Spleen (tissue), 13 donors: ENCODE results near the gene CXCL1. TPM values are rescaled to one million over a fixed set of nuclear protein-coding genes. Genes with fewer than 3 reads are reported as not detected.

ENCODE experiments used
- DNase-seq: peaks from one replicate; pipeline ENCODE4 v3.0.0-alpha.2; 2020
- H3K27ac ChIP-seq, 8 donors: fragments of 200-600 bp; sonication (generic) in 7 of 8; 1 replicate in 4 of 8; 2 replicates in 4 of 8; pipeline versions ENCODE4 v1.5.0 to v1.8.0; 2016 to 2021; ENCODE audit warnings: inconsistent platforms in 4 of 8, mild to moderate bottlenecking in 4 of 8, moderate library complexity in 1 of 8
- H3K27me3 ChIP-seq, 7 donors: fragments of 200-600 bp; sonication (generic) in 6 of 7; replicated peaks in 1 of 7; 1 replicate in 4 of 7; 2 replicates in 3 of 7; pipeline versions ENCODE4 v1.5.0 to v1.8.0; 2016 to 2021; ENCODE audit warnings: inconsistent platforms in 3 of 7, mild to moderate bottlenecking in 1 of 7
- H3K36me3 ChIP-seq, 6 donors: fragments of 200-600 bp; sonication (generic) in 5 of 6; 1 replicate in 4 of 6; 2 replicates in 2 of 6; pipeline versions ENCODE4 v1.5.0 to v1.8.0; 2016 to 2021; ENCODE audit warnings: inconsistent platforms in 2 of 6
- H3K4me1 ChIP-seq, 6 donors: fragments of 200-600 bp; sonication (generic) in 5 of 6; 1 replicate in 3 of 6; 2 replicates in 3 of 6; pipeline versions ENCODE4 v1.5.0 to v1.8.0; 2016 to 2021; ENCODE audit warnings: inconsistent platforms in 3 of 6
- H3K4me3 ChIP-seq, 8 donors: fragments of 200-600 bp; sonication (generic) in 7 of 8; 1 replicate in 4 of 8; 2 replicates in 4 of 8; pipeline versions ENCODE4 v1.5.0 to v1.8.0; 2016 to 2021; ENCODE audit warnings: inconsistent platforms in 4 of 8, mild to moderate bottlenecking in 4 of 8, moderate library complexity in 2 of 8
- H3K9me3 ChIP-seq, 8 donors: fragments of 200-600 bp; sonication (generic) in 7 of 8; 1 replicate in 4 of 8; 2 replicates in 4 of 8; pipeline versions ENCODE4 v1.5.0 to v1.8.0; 2016 to 2021; ENCODE audit warnings: inconsistent platforms in 4 of 8
- POLR2A ChIP-seq, 3 donors: fragments of 450-650 bp; IDR thresholded peaks; one replicate each; pipeline ENCODE4 v1.5.1; 2017; ENCODE audit warnings: antibody characterized with exemption in 3 of 3, mild to moderate bottlenecking in 1 of 3
- POLR2AphosphoS5 ChIP-seq, 3 donors: sonication (generic); formaldehyde crosslinking; IDR thresholded peaks; one replicate each; pipeline ENCODE4 v1.5.1; 2017; ENCODE audit warnings: antibody characterized with exemption in 3 of 3
- WGBS, 5 donors: extraction: QIAGEN DNeasy Blood & Tissue Kit in 3 of 5; methylation state at CpG; one replicate each; pipeline versions ENCODE4 v1.1.5 to v1.1.7; 2013 to 2018; 5-methylcytosine and 5-hydroxymethylcytosine counted together
- intact Hi-C: fragments of 100-400 bp; cut with DNase I; formaldehyde crosslinking; loops from one replicate; pipeline ENCODE4 v1.15.0; 2023; ENCODE audit warnings: low total_unique reads
- long read RNA-seq, 2 donors: transcript quantifications; one replicate each; lab custom pipeline, GENCODE V29; 2026
- polyA plus RNA-seq, 3 donors: library from polyadenylated mRNA; stranded (reverse); fragments of 200-250 nt; gene quantifications; one replicate each; pipeline ENCODE4 v1.2.1, GENCODE V29; 2013
- total RNA-seq, 7 donors: library from RNA; depleted of rRNA in 3 of 7; stranded (reverse); fragments of >200 nt in 3 of 7; fragmentation: NEBNext Ultra II Directional in 4 of 7; extraction: Animal tissue kit (Norgen Biotek cat#: 25700) in 4 of 7; gene quantifications; one replicate each; pipeline versions ENCODE4 v1.1.0 to v1.2.1, GENCODE V29; 2016 to 2021
- TF ChIP-seq, protein P1 (sequence below), 11 experiments: fragments of 200-600 bp in 7 of 11; fragments of 450-650 bp in 4 of 11; sonication (generic) in 4 of 11; IDR thresholded peaks in 8 of 11; conservative IDR thresholded peaks in 3 of 11; 1 replicate in 7 of 11; 2 replicates in 4 of 11; pipeline versions ENCODE4 v1.4.0 to v1.8.0; 2016 to 2021; ENCODE audit warnings: antibody characterized with exemption in 11 of 11, inconsistent platforms in 4 of 11, mild to moderate bottlenecking in 1 of 11
- donor health status: healthy with polysubstance abuse.
- donor health status: DM: no; HTN: no; CAD: no; lungs with moderate emphysema.
- donor health status: DM: no; HTN: no; CAD: no.
- donor health status: Bipolar disorder and iron deficiency.
- donor health status: healthy.
- donor health status: DM: no; HTN: no; CAD: no.
- donor health status: DM: yes; HTN: yes; CAD: no.

The CXCL1 gene
- total RNA-seq (100 to 1,000 TPM; 103 to 208 (median 185) TPM), polyA plus RNA-seq (100 to 1,000 TPM in 2 of 3 donors, 10 to 100 TPM in 1; 40.9 to 177 (median 132) TPM)
- long read RNA-seq, donor 1, transcript CXCL1-201 (4 exons, 1,097 nt), result major isoform, 75 of 487 reads
- long read RNA-seq, donor 1, partial matches to known transcripts, result 396 of 487 reads
- long read RNA-seq, donor 1, other reads (novel, unspliced or antisense), result 15 of 487 reads
- long read RNA-seq, donor 2, transcript CXCL1-201 (4 exons, 1,097 nt), result major isoform, 40 of 492 reads
- long read RNA-seq, donor 2, partial matches to known transcripts, result 442 of 492 reads
- long read RNA-seq, donor 2, other reads (novel, unspliced or antisense), result 9 of 492 reads

DNA sequence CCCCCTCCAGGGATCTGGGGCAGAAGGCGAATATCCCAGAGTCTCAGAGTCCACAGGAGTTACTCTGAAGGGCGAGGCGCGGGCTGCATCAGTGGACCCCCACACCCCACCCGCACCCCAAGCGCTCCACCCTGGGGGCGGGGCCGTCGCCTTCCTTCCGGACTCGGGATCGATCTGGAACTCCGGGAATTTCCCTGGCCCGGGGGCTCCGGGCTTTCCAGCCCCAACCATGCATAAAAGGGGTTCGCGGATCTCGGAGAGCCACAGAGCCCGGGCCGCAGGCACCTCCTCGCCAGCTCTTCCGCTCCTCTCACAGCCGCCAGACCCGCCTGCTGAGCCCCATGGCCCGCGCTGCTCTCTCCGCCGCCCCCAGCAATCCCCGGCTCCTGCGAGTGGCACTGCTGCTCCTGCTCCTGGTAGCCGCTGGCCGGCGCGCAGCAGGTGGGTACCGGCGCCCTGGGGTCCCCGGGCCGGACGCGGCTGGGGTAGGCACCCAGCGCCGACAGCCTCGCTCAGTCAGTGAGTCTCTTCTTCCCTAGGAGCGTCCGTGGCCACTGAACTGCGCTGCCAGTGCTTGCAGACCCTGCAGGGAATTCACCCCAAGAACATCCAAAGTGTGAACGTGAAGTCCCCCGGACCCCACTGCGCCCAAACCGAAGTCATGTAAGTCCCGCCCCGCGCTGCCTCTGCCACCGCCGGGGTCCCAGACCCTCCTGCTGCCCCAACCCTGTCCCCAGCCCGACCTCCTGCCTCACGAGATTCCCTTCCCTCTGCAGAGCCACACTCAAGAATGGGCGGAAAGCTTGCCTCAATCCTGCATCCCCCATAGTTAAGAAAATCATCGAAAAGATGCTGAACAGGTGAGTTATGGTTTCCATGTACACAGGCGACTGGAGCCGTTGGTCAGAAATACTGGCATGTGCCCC is at the start of gene CXCL1:
CXCL1 (plus strand) TSS at position 264 of the 926 bp plus-strand sequence; CDS start at position 342, 78 bp downstream.
- DNase-seq, result peak; percentile 87
- peak within 1 kb of the TSS in 7 of 8 donors; percentile 67 to 96 (median 84) for H3K27ac ChIP-seq
- H3K4me1 ChIP-seq, result peaks cover 0 to 69% (median 5%) of the 10 kb centered on the region in 6 donors
- peak; percentile 51 to 87 (median 80) for TF ChIP-seq POLR2AphosphoS5 (IDR thresholded peaks at IDR 0.05)
- TF ChIP-seq, protein P1, sequence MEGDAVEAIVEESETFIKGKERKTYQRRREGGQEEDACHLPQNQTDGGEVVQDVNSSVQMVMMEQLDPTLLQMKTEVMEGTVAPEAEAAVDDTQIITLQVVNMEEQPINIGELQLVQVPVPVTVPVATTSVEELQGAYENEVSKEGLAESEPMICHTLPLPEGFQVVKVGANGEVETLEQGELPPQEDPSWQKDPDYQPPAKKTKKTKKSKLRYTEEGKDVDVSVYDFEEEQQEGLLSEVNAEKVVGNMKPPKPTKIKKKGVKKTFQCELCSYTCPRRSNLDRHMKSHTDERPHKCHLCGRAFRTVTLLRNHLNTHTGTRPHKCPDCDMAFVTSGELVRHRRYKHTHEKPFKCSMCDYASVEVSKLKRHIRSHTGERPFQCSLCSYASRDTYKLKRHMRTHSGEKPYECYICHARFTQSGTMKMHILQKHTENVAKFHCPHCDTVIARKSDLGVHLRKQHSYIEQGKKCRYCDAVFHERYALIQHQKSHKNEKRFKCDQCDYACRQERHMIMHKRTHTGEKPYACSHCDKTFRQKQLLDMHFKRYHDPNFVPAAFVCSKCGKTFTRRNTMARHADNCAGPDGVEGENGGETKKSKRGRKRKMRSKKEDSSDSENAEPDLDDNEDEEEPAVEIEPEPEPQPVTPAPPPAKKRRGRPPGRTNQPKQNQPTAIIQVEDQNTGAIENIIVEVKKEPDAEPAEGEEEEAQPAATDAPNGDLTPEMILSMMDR (IDR thresholded peaks at IDR 0.05 in 8 of 11, conservative IDR thresholded peaks at IDR 0.05 in 3 of 11), result peak in 1 of 11 experiments; percentile 7
- peak in 1 of 3 donors; percentile 59 for TF ChIP-seq POLR2A (IDR thresholded peaks at IDR 0.05)
- H3K27me3 ChIP-seq, result peaks cover 0 to 32% (median 9%) of the 10 kb centered on the region in 7 donors
- H3K36me3 ChIP-seq, result no peaks in the 10 kb centered on the region
- peak within 1 kb of the TSS; percentile 26 to 70 (median 42) for H3K4me3 ChIP-seq
- intact Hi-C loops, result no loop called here
- no peaks in the 10 kb centered on the region for H3K9me3 ChIP-seq
- WGBS, 5 donors, result 9 to 32% (median 11%) methylated on average over 22 to 61 of the region's 61 CpGs

DNA sequence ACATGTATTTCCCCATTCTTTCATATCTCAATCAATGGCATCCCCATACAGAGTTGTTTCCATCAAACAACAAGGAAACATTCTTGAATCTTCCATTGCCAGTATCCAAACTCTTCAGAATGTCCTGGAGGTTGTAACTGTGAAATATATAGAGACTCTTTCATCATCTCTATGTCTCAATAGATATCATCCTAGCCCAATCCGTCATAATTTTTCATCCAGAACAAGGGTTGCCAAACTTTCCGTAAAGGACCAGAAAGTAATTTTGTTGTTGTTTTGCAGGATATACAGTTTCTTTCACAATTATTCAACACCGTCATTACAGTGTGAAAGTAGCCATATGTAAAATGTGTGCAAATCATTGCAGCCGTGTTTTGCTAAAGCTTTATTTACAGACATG is 47.9 kb upstream of the CXCL1 start:
- Histone ChIP-seq H3K27ac (peak overlapping the region in 1 of 8 donors; percentile 17), H3K4me3 (no peak overlapping the region), H3K4me1 (peaks cover 0 to 5% (median 0%) of the 10 kb centered on the region in 6 donors), H3K27me3 (no peaks in the 10 kb centered on the region), H3K36me3 (no peaks in the 10 kb centered on the region), H3K9me3 (no peaks in the 10 kb centered on the region)
- 51 to 91% (median 74%) methylated on average over 4 of the region's 4 CpGs for WGBS, 5 donors
- intact Hi-C loops, result no loop called here
- no peak for DNase-seq
- no peak for TF ChIP-seq POLR2A (IDR thresholded peaks at IDR 0.05)
- TF ChIP-seq POLR2AphosphoS5 (IDR thresholded peaks at IDR 0.05), result no peak
- TF ChIP-seq, protein P1 (IDR thresholded peaks at IDR 0.05 in 8 of 11, conservative IDR thresholded peaks at IDR 0.05 in 3 of 11), result no peak

DNA sequence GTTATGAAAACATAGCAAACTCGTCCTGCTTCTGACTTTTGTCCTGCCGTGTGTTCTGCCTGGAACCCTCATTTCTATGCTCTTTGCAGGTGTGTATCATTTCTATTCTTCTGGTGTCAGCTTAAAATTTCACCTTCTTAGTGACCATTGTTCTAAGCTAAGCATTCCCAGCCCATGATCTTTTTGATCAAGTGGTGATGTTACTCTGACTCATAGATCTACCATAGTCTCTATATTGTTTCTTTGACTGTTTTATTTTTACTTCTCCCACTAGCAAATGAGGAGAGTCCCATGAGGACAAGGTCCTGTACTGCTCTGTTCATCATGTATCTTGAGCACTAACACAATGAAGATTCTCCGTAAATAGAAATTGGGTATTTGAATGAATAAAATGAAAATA is 46.8 kb upstream of the CXCL1 start:
- H3K27ac ChIP-seq, result peak overlapping the region in 1 of 8 donors; percentile 42
- no peaks in the 10 kb centered on the region for H3K36me3 ChIP-seq
- H3K4me3 ChIP-seq, result no peak overlapping the region
- peaks cover 0 to 3% (median 0%) of the 10 kb centered on the region in 8 donors for H3K9me3 ChIP-seq
- H3K27me3 ChIP-seq, result no peaks in the 10 kb centered on the region
- no peak for DNase-seq
- intact Hi-C loops, result no loop called here
- WGBS, 5 donors, result 80 to 92% (median 85%) methylated on average over 3 of the region's 3 CpGs
- peaks cover 0 to 5% (median 0%) of the 10 kb centered on the region in 6 donors for H3K4me1 ChIP-seq
- no peak for TF ChIP-seq POLR2A (IDR thresholded peaks at IDR 0.05)
- TF ChIP-seq POLR2AphosphoS5 (IDR thresholded peaks at IDR 0.05), result no peak
- TF ChIP-seq, protein P1 (IDR thresholded peaks at IDR 0.05 in 8 of 11, conservative IDR thresholded peaks at IDR 0.05 in 3 of 11), result no peak
